ENCODE data around the gene BPNT1. TPM values are rescaled to one million over a fixed set of nuclear protein-coding genes. Genes with fewer than 3 reads are reported as not detected.

BPNT1 gene
- total and polyA plus RNA-seq, 2 of the 13 experiments (the other 11 are each of a cell fraction or from before 2014, with no cell fraction given), result 35.2 to 43.9 TPM

DNA sequence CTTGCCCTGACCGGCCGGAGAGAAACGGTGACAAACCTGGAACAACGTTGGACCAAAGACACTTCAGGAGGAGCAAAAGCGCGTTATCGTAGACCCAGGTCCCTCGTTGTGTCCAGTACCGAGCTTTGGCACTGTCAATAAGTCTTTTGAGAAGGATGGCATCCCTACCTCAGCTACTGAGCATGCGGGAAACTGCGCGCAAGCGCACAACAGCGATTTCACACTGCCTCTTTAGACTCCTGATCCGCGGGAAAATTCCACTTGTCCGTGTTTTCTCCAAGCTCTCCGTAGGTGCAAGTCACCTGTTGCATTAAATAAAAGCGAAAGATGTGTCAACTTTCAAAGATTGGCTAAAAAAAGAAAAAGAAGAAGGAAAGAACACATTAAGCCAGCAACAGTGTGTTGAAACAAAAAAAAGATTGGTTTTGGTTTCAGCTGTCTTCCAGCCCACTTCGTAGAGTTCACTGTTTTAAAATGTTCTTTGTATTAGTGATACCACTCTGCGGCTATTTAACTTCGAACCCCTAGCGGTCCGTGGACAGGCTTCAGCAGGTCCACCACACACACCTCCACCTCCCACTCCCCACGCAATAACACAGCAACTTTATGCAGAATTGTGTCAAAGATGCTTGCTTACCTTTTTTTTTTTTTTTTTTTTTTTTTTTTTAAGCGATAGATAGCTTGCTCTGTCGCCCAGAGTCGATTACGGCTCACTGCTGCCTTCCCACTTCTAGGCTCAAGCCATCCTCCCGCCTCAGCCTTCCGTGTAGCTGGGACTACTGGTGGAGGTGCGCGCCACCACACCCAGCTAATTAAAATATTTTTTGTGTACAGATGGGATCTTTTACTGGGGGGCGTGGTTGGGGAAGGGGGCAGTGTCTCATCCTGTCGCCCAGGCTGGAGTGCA lies at the start of gene BPNT1 (continued):
- TF ChIP-seq ZNF816 (CRISPR knock-in tag; IDR thresholded peaks at IDR 0.05; ENCODE audit: borderline replicate concordance), result 0 out of 2 replicates have a peak, but pooled peaks have one; percentile 67
- TF ChIP-seq, protein P1, sequence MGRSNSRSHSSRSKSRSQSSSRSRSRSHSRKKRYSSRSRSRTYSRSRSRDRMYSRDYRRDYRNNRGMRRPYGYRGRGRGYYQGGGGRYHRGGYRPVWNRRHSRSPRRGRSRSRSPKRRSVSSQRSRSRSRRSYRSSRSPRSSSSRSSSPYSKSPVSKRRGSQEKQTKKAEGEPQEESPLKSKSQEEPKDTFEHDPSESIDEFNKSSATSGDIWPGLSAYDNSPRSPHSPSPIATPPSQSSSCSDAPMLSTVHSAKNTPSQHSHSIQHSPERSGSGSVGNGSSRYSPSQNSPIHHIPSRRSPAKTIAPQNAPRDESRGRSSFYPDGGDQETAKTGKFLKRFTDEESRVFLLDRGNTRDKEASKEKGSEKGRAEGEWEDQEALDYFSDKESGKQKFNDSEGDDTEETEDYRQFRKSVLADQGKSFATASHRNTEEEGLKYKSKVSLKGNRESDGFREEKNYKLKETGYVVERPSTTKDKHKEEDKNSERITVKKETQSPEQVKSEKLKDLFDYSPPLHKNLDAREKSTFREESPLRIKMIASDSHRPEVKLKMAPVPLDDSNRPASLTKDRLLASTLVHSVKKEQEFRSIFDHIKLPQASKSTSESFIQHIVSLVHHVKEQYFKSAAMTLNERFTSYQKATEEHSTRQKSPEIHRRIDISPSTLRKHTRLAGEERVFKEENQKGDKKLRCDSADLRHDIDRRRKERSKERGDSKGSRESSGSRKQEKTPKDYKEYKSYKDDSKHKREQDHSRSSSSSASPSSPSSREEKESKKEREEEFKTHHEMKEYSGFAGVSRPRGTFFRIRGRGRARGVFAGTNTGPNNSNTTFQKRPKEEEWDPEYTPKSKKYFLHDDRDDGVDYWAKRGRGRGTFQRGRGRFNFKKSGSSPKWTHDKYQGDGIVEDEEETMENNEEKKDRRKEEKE (IDR thresholded peaks at IDR 0.05), result no peak
- TF ChIP-seq, protein P2, sequence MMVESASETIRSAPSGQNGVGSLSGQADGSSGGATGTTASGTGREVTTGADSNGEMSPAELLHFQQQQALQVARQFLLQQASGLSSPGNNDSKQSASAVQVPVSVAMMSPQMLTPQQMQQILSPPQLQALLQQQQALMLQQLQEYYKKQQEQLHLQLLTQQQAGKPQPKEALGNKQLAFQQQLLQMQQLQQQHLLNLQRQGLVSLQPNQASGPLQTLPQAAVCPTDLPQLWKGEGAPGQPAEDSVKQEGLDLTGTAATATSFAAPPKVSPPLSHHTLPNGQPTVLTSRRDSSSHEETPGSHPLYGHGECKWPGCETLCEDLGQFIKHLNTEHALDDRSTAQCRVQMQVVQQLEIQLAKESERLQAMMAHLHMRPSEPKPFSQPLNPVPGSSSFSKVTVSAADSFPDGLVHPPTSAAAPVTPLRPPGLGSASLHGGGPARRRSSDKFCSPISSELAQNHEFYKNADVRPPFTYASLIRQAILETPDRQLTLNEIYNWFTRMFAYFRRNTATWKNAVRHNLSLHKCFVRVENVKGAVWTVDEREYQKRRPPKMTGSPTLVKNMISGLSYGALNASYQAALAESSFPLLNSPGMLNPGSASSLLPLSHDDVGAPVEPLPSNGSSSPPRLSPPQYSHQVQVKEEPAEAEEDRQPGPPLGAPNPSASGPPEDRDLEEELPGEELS (CRISPR knock-in tag; IDR thresholded peaks at IDR 0.05), result peak; percentile 53
- TF ChIP-seq, protein P3, sequence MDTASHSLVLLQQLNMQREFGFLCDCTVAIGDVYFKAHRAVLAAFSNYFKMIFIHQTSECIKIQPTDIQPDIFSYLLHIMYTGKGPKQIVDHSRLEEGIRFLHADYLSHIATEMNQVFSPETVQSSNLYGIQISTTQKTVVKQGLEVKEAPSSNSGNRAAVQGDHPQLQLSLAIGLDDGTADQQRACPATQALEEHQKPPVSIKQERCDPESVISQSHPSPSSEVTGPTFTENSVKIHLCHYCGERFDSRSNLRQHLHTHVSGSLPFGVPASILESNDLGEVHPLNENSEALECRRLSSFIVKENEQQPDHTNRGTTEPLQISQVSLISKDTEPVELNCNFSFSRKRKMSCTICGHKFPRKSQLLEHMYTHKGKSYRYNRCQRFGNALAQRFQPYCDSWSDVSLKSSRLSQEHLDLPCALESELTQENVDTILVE (CRISPR knock-in tag; IDR thresholded peaks at IDR 0.05), result peak; percentile 54; the same call in 1 of the 2 replicates
- TF ChIP-seq TSC22D2 (CRISPR knock-in tag; IDR thresholded peaks at IDR 0.05; ENCODE audit: borderline replicate concordance), result peak; percentile 55; the same call in 1 of the 2 replicates
- TF ChIP-seq HIVEP1 (CRISPR knock-in tag; IDR thresholded peaks at IDR 0.05), result no peak
- no peak for TF ChIP-seq ZNF800 (CRISPR knock-in tag; IDR thresholded peaks at IDR 0.05)
- TF ChIP-seq NFAT5 (CRISPR knock-in tag; IDR thresholded peaks at IDR 0.05), result no peak
- peak; percentile 74 for TF ChIP-seq ASH2L (IDR thresholded peaks at IDR 0.05; ENCODE audit: insufficient read length, low read depth, low read length)
- no peak for TF ChIP-seq NRL (CRISPR knock-in tag; IDR thresholded peaks at IDR 0.05; ENCODE audit: borderline replicate concordance)
- TF ChIP-seq ZNF207 (IDR thresholded peaks at IDR 0.05; ENCODE audit: borderline replicate concordance), result no peak
- TF ChIP-seq BORCS8-MEF2B (CRISPR knock-in tag; IDR thresholded peaks at IDR 0.05), result no peak
- TF ChIP-seq ZNF253 (CRISPR knock-in tag; IDR thresholded peaks at IDR 0.05; ENCODE audit: borderline replicate concordance), result no peak

Data from HepG2 (cell line).